Panc1 (cell line): ENCODE data around the gene KCNJ11. TPM values are rescaled to one million over a fixed set of nuclear protein-coding genes. Genes with fewer than 3 reads are reported as not detected.

Source experiments
- ATAC-seq: fragments of 200-7000 bp; cut with Tn5 transposase; 2 replicates; pipeline ENCODE4 v1.9.1; 2020; ENCODE audit warnings: mild to moderate bottlenecking, moderate library complexity
- BruUV-seq: library from RNA; stranded (reverse); fragments of 400-500 nt; replicated peaks from 2 replicates; lab custom pipeline; 2021; lab: Mats Ljungman, UMichigan
- CTCF ChIA-PET: fragments of 300-600 bp; sonication (Branson Sonifier 250); formaldehyde crosslinking; loops from one replicate; lab custom pipeline; 2022; ENCODE audit warnings: antibody characterized with exemption; lab: Charles Lee
- POLR2A ChIA-PET: fragments of 300-600 bp; sonication (Branson Sonifier 250); formaldehyde crosslinking; loops from one replicate; lab custom pipeline; 2022; ENCODE audit warnings: antibody characterized with exemption; lab: Charles Lee
- DNase-seq: peaks from one replicate; pipeline ENCODE4 v3.0.0-alpha.2; 2010; ENCODE audit warnings: low read depth, low spot score
- H3K27ac ChIP-seq: 2 replicates; pipeline ENCODE4 v1.5.1; 2011; ENCODE audit warnings: mild to moderate bottlenecking, low read length, inconsistent platforms
- H3K27me3 ChIP-seq: fragments of 200-500 bp; sonication (Bioruptor generic); 2 replicates; pipeline ENCODE4 v1.6.0; 2014; ENCODE audit warnings: low read length, inconsistent platforms; ENCODE audit not compliant: control insufficient read depth, insufficient read depth
- H3K36me3 ChIP-seq: fragments of 200-500 bp; sonication (Bioruptor generic); 2 replicates; pipeline ENCODE4 v1.5.1; 2014; ENCODE audit warnings: inconsistent platforms, mild to moderate bottlenecking, low read length, moderate library complexity; ENCODE audit not compliant: control insufficient read depth, insufficient read depth
- H3K4me1 ChIP-seq: 2 replicates; pipeline ENCODE4 v1.5.1; 2011; ENCODE audit warnings: inconsistent platforms, mild to moderate bottlenecking, low read length, moderate library complexity; ENCODE audit not compliant: control insufficient read depth, insufficient read depth
- H3K4me3 ChIP-seq, 2 experiments: 2 replicates each; pipeline ENCODE4 v1.5.1; 2011 to 2012; ENCODE audit warnings: low read depth in 2 of 2, low read length in 2 of 2, mild to moderate bottlenecking in 2 of 2, inconsistent platforms in 1 of 2, moderate library complexity in 1 of 2
- H3K9me3 ChIP-seq: fragments of 200-500 bp; sonication (Bioruptor generic); 2 replicates; pipeline ENCODE4 v1.5.1; 2014; ENCODE audit warnings: low read depth, mild to moderate bottlenecking, inconsistent platforms, low read length, moderate library complexity; ENCODE audit not compliant: control insufficient read depth, insufficient read depth
- POLR2AphosphoS5 ChIP-seq: IDR thresholded peaks from 2 replicates; pipeline ENCODE4 v1.6.1; 2012; ENCODE audit warnings: mild to moderate bottlenecking, low read depth, low read length, moderate library complexity
- REST ChIP-seq, 2 experiments: IDR thresholded peaks; 2 replicates each; pipeline ENCODE4 v1.6.1; 2011 to 2012; ENCODE audit warnings: low read depth in 2 of 2, control low read depth in 1 of 2, low read length in 1 of 2, mild to moderate bottlenecking in 1 of 2, moderate library complexity in 1 of 2; ENCODE audit not compliant: insufficient read depth in 1 of 2
- SIN3A ChIP-seq: IDR thresholded peaks from 2 replicates; pipeline ENCODE4 v1.6.1; 2012; ENCODE audit warnings: low read depth, mild to moderate bottlenecking, low read length, moderate library complexity, borderline replicate concordance; ENCODE audit not compliant: insufficient read depth
- TCF7L2 ChIP-seq: IDR thresholded peaks from 2 replicates; pipeline ENCODE4 v1.6.1; 2011; ENCODE audit warnings: mild to moderate bottlenecking, low read depth, low read length, inconsistent platforms
- in situ Hi-C: cut with HindIII; loops from 2 replicates; pipeline ENCODE4 v1.10.0; 2016; ENCODE audit warnings: low sequenced_read_pairs, low pct_unique_long_range_greater_than_20kb
- intact Hi-C: fragments of 100-400 bp; cut with micrococcal nuclease; formaldehyde crosslinking; loops from one replicate; pipeline ENCODE4 v1.10.0; 2022; ENCODE audit not compliant: unreplicated experiment
- total RNA-seq: library from RNA; stranded (reverse); gene quantifications from one replicate; pipeline ENCODE4 v1.2.1, GENCODE V29; 2021; ENCODE audit not compliant: unreplicated experiment
- TF ChIP-seq, protein P1 (sequence below): fragments of 450-650 bp; IDR thresholded peaks from 2 replicates; pipeline ENCODE4 v1.5.1; 2017; ENCODE audit warnings: mild to moderate bottlenecking

KCNJ11 gene
- total RNA-seq, 1 experiment from 2014 or later, result 0.67 TPM

DNA sequence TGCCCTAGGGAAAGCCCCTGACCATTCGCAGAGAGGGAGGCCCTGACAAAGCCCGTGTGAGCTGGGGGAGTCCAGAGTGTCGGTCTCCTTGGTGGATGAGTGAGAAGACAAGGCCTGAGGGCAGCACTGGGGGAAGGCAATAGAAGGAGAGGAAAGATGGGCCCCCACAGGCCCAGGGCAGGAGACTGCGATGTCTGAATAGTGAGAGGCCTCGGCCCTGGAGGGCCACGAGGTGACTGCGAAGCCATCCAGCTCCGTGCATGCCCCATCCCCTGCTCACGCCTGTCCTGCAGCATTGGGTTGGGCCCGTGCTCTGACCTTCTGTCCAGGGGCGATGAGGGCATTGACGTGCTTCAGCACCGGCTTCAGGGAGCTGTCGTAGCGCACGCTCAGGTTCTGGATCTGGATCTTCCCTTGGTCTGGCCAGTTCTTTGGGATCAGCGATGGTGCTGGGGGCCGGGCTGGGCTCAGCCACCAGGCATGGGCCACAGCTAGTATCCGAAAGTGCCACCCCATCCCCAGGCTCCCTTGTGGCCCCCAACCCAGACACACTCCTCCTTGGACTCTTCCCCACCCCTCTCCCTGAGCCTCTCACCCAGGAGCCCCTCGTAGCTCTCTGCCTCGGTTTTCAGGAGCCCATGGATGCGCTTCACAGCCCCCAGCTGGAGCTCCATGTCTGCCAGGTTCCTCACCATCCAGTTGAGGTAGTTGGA, 8.3 kb upstream of the KCNJ11 start:
- in situ Hi-C loops, result no loop called here

DNA sequence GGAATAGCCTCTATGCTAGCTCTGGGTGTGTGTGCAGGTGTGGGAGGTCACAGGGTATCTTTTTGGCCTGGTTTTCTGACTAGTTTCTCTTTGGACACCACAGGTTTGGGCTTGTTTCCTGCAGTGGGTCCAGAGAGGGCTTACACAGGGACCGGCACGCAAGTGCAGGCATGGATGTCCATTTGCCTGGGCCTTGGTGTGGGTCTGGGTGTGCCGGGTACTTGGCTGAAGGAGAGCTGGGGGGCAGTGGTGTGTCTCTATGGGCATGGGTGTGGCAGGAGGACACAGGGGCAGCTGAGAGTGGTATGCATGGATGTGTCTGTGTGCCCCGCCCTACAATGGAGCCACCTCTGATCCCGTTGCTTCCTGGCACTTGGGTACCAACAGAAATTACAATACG, 7.5 kb upstream of the KCNJ11 start:
- in situ Hi-C loops, result no loop called here
- TF ChIP-seq TCF7L2, result no peak
- ChIA-PET CTCF (no interaction called here), POLR2A (no interaction called here)
- Histone ChIP-seq H3K9me3 (no peaks in the 10 kb centered on the region), H3K36me3 (no peaks in the 10 kb centered on the region), H3K4me3 (no peak overlapping the region), H3K4me1 (no peaks in the 10 kb centered on the region), H3K27me3 (no peaks in the 10 kb centered on the region), H3K27ac (no peak overlapping the region)
- intact Hi-C loops, result no loop called here
- BruUV-seq, result no TSS peak
- no peak for ATAC-seq
- DNase-seq, result no peak

More for the DNA sequence above, 8.3 kb upstream of the KCNJ11 start:
- Histone ChIP-seq H3K4me3 (no peak overlapping the region), H3K36me3 (no peaks in the 10 kb centered on the region), H3K9me3 (no peaks in the 10 kb centered on the region), H3K4me1 (no peaks in the 10 kb centered on the region), H3K27ac (no peak overlapping the region), H3K27me3 (no peaks in the 10 kb centered on the region)
- no peak for DNase-seq
- no TSS peak for BruUV-seq
- intact Hi-C loops, result no loop called here
- CTCF ChIA-PET, result no interaction called here
- ATAC-seq, result no peak
- no peak for TF ChIP-seq REST (IDR thresholded peaks at IDR 0.05; ENCODE audit: insufficient read depth in 1 of 2, low read depth in 2 of 2, low read length in 1 of 2)
- no peak for TF ChIP-seq TCF7L2
- TF ChIP-seq SIN3A, result no peak
- TF ChIP-seq, protein P1, sequence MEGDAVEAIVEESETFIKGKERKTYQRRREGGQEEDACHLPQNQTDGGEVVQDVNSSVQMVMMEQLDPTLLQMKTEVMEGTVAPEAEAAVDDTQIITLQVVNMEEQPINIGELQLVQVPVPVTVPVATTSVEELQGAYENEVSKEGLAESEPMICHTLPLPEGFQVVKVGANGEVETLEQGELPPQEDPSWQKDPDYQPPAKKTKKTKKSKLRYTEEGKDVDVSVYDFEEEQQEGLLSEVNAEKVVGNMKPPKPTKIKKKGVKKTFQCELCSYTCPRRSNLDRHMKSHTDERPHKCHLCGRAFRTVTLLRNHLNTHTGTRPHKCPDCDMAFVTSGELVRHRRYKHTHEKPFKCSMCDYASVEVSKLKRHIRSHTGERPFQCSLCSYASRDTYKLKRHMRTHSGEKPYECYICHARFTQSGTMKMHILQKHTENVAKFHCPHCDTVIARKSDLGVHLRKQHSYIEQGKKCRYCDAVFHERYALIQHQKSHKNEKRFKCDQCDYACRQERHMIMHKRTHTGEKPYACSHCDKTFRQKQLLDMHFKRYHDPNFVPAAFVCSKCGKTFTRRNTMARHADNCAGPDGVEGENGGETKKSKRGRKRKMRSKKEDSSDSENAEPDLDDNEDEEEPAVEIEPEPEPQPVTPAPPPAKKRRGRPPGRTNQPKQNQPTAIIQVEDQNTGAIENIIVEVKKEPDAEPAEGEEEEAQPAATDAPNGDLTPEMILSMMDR, result no peak
- TF ChIP-seq POLR2AphosphoS5, result no peak
- POLR2A ChIA-PET, result no interaction called here

DNA sequence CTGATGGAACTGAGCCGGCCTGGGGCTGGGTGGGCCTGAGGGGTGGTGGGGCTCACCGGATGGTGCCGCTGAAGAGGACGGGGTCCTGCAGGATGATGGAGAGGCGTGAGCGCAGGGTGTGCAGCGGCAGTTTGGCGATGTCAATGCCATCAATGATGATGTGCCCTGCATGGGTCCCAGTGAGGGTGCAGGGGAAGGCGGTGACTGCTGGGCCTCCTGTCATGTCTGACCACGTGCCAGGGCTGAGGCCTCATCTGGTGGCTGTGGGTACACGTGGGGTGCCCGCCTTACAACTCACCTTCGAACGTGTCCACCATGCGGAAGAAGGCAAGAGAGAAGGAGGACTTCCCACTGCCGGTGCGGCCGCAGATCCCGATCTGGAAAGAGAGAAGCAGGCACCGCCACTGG, 7.1 kb upstream of the KCNJ11 start:
- in situ Hi-C loops (no loop called here), intact Hi-C loops (no loop called here)
- no peak for ATAC-seq
- Histone ChIP-seq H3K36me3 (no peaks in the 10 kb centered on the region), H3K9me3 (no peaks in the 10 kb centered on the region), H3K4me3 (no peak overlapping the region), H3K27ac (no peak overlapping the region), H3K27me3 (no peaks in the 10 kb centered on the region), H3K4me1 (no peaks in the 10 kb centered on the region)
- ChIA-PET CTCF (no interaction called here), POLR2A (no interaction called here)
- DNase-seq, result no peak
- TF ChIP-seq TCF7L2 (no peak), POLR2AphosphoS5 (no peak), REST (IDR thresholded peaks at IDR 0.05; ENCODE audit: insufficient read depth in 1 of 2, low read depth in 2 of 2, low read length in 1 of 2) (no peak), SIN3A (no peak)
- TF ChIP-seq, protein P1, result no peak
- BruUV-seq, result no TSS peak
